ENCODE measurements around the gene TMEM35B. TPM values are rescaled to one million over a fixed set of nuclear protein-coding genes. Genes with fewer than 3 reads are reported as not detected.

The TMEM35B gene
- total and polyA plus RNA-seq, 9 of the 15 experiments (the other 6 are each of a cell fraction or from before 2014, with no cell fraction given): 11.4 to 142 (median 21.4) TPM

DNA sequence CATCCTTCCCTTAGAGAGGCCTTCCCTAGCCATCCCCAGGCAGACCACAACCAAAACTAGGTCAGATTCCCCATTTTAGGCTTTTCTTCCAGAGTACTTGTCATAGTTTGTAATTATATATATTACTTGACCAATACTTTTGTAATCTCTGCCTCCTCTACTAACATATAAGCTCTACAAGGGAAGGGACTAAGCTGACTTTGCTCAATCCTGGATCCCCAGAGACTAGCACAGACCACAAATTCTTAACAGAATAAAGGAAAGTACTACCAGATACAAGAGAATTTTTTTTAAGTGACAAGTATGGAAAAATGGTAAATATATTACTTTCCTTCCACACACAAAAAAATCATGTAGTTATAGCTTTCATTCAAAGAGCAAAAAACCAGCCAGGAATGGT lies 44.6 kb upstream of the TMEM35B start:
- peaks cover 15% of the 10 kb centered on the region for H3K9me3 ChIP-seq (replicated peaks; ENCODE audit: control insufficient read depth, insufficient read depth, low read depth, low read length)
- H3K9me1 ChIP-seq (ENCODE audit: control insufficient read depth, insufficient read depth, low read length): no peaks in the 10 kb centered on the region
- peaks cover 26% of the 10 kb centered on the region for H3K79me2 ChIP-seq (ENCODE audit: control insufficient read depth, insufficient read depth, low read length)
- peak overlapping the region; percentile 61 for H3K4me3 ChIP-seq
- FAIRE-seq (no peak), ATAC-seq (no peak), DNase-seq (ENCODE audit: extremely low read depth in 1 of 4, low spot score in 3 of 4) (no peak)
- TF ChIP-seq ZC3H4 (CRISPR knock-in tag; IDR thresholded peaks at IDR 0.05; ENCODE audit: borderline replicate concordance): no peak
- no peak for TF ChIP-seq THRAP3 (IDR thresholded peaks at IDR 0.05; ENCODE audit: borderline replicate concordance)
- no peak for TF ChIP-seq PURB (CRISPR knock-in tag; IDR thresholded peaks at IDR 0.05; ENCODE audit: low read depth)
- no peak for TF ChIP-seq FIP1L1 (IDR thresholded peaks at IDR 0.05; ENCODE audit: low read depth, low read length, poor library complexity, severe bottlenecking)
- TF ChIP-seq, protein P1, sequence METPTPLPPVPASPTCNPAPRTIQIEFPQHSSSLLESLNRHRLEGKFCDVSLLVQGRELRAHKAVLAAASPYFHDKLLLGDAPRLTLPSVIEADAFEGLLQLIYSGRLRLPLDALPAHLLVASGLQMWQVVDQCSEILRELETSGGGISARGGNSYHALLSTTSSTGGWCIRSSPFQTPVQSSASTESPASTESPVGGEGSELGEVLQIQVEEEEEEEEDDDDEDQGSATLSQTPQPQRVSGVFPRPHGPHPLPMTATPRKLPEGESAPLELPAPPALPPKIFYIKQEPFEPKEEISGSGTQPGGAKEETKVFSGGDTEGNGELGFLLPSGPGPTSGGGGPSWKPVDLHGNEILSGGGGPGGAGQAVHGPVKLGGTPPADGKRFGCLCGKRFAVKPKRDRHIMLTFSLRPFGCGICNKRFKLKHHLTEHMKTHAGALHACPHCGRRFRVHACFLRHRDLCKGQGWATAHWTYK (CRISPR knock-in tag; IDR thresholded peaks at IDR 0.05): no peak
- TF ChIP-seq, protein P2, sequence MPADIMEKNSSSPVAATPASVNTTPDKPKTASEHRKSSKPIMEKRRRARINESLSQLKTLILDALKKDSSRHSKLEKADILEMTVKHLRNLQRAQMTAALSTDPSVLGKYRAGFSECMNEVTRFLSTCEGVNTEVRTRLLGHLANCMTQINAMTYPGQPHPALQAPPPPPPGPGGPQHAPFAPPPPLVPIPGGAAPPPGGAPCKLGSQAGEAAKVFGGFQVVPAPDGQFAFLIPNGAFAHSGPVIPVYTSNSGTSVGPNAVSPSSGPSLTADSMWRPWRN (IDR thresholded peaks at IDR 0.05; ENCODE audit: low read depth): no peak
- no peak for TF ChIP-seq PTTG1 (tag; IDR thresholded peaks at IDR 0.05; ENCODE audit: low read depth)
- TF ChIP-seq, protein P3, sequence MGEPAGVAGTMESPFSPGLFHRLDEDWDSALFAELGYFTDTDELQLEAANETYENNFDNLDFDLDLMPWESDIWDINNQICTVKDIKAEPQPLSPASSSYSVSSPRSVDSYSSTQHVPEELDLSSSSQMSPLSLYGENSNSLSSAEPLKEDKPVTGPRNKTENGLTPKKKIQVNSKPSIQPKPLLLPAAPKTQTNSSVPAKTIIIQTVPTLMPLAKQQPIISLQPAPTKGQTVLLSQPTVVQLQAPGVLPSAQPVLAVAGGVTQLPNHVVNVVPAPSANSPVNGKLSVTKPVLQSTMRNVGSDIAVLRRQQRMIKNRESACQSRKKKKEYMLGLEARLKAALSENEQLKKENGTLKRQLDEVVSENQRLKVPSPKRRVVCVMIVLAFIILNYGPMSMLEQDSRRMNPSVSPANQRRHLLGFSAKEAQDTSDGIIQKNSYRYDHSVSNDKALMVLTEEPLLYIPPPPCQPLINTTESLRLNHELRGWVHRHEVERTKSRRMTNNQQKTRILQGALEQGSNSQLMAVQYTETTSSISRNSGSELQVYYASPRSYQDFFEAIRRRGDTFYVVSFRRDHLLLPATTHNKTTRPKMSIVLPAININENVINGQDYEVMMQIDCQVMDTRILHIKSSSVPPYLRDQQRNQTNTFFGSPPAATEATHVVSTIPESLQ (CRISPR knock-in tag; IDR thresholded peaks at IDR 0.05): no peak
- no peak for TF ChIP-seq E2F3 (CRISPR knock-in tag; IDR thresholded peaks at IDR 0.05)
- no peak for TF ChIP-seq MEF2D (tag; conservative IDR thresholded peaks at IDR 0.05; ENCODE audit: low read depth)
- TF ChIP-seq ELF1 (tag; IDR thresholded peaks at IDR 0.05): no peak
- TF ChIP-seq SOX6 (IDR thresholded peaks at IDR 0.05): no peak
- no peak for TF ChIP-seq SMAD4 (CRISPR knock-in tag; conservative IDR thresholded peaks at IDR 0.05)
- no peak for TF ChIP-seq SRSF1 (IDR thresholded peaks at IDR 0.05; ENCODE audit: low read depth, low read length)
- TF ChIP-seq ERF (CRISPR knock-in tag; IDR thresholded peaks at IDR 0.05): no peak
- TF ChIP-seq ZNF583 (CRISPR knock-in tag; IDR thresholded peaks at IDR 0.05): no peak
- no peak for TF ChIP-seq DIDO1 (tag; IDR thresholded peaks at IDR 0.05; ENCODE audit: low read depth)
- no peak for TF ChIP-seq ZFP1 (CRISPR knock-in tag; IDR thresholded peaks at IDR 0.05)
- TF ChIP-seq KDM2B (CRISPR knock-in tag; IDR thresholded peaks at IDR 0.05): no peak
- H3K27me3 ChIP-seq (ENCODE audit: control insufficient read depth in 2 of 2, insufficient read depth in 2 of 2, low read length in 2 of 2): no peaks in the 10 kb centered on the region
- no peak overlapping the region for H3K27ac ChIP-seq (ENCODE audit: extremely low read depth, low read depth, low read length)
- H3K4me1 ChIP-seq (replicated peaks in 1 of 2; ENCODE audit: control insufficient read depth in 2 of 2, insufficient read depth in 2 of 2, low read length in 2 of 2): peaks cover 0 to 7% of the 10 kb centered on the region in 2 experiments; a peak in 3 of 5 replicates
- peaks cover 21% of the 10 kb centered on the region for H3K36me3 ChIP-seq (ENCODE audit: control insufficient read depth, insufficient read depth, low read length)
- H4K20me1 ChIP-seq (replicated peaks; ENCODE audit: control insufficient read depth, insufficient read depth, low read length): no peaks in the 10 kb centered on the region
- H3K9ac ChIP-seq (ENCODE audit: insufficient read depth in 1 of 2, low read depth in 2 of 2, low read length in 2 of 2): peak overlapping the region; percentile 81 to 89; a peak in 2 of 4 replicates
- ChIA-PET POLR2A (interaction anchor here (0.7 to 3.2 kb wide), 12 partner anchors 10 to 163 kb away, joined by 3 to 15 read pairs (median 6); partner anchors contain the start of genes SFPQ and TMEM35B), CTCF (ENCODE audit: low intra/inter-chr PET ratio) (no interaction called here)
- H2AFZ ChIP-seq (ENCODE audit: low read depth, low read length): no peak overlapping the region
- in situ Hi-C loops (cut with MboI): no loop called here
- H3K4me2 ChIP-seq (ENCODE audit: insufficient read depth, low read length): peak overlapping the region; percentile 93
- no TSS peak for BruUV-seq (replicated peaks)
- intact Hi-C loops (cut with micrococcal nuclease): loop anchor here (5.0 to 10.0 kb wide), 2 partner anchors 108 to 155 kb away; no protein-coding TSS in a partner anchor
